B cell (primary cell): ENCODE data around the gene SOAT2. TPM values are rescaled to one million over a fixed set of nuclear protein-coding genes. Genes with fewer than 3 reads are reported as not detected.

Experiments
- ATAC-seq: fragments of 200-7000 bp; cut with Tn5 transposase; one replicate; pipeline ENCODE4 v1.10.0; 2021; ENCODE audit warnings: low read depth, mild to moderate bottlenecking, moderate number of reproducible peaks, moderate library complexity
- CTCF ChIA-PET: fragments of 350-600 bp; sonication (Branson Sonifier 250); formaldehyde crosslinking; loops from one replicate; lab custom pipeline; 2021; ENCODE audit warnings: antibody characterized with exemption, inconsistent platforms; lab: Charles Lee
- POLR2A ChIA-PET: fragments of 350-600 bp; sonication (Branson Sonifier 250); formaldehyde crosslinking; loops from one replicate; lab custom pipeline; 2021; ENCODE audit warnings: antibody characterized with exemption; lab: Charles Lee
- DNase-seq: peaks from one replicate; pipeline ENCODE4 v3.0.0; 2013
- H2AFZ ChIP-seq: 2 replicates; pipeline ENCODE4 v1.6.1; 2012; ENCODE audit warnings: mild to moderate bottlenecking, low read depth, low read length; ENCODE audit not compliant: insufficient read depth, poor library complexity, severe bottlenecking
- H3K27ac ChIP-seq, 2 donors: 1 replicate in 1 of 2; 2 replicates in 1 of 2; pipeline ENCODE4 v1.5.1; 2012 to 2013; ENCODE audit warnings: low read length in 2 of 2, mild to moderate bottlenecking in 2 of 2, moderate library complexity in 1 of 2
- H3K27me3 ChIP-seq, 4 experiments: fragments of 200-600 bp in 1 of 4; sonication (generic) in 1 of 4; replicated peaks in 1 of 4; 1 replicate in 2 of 4; 2 replicates in 2 of 4; pipeline versions ENCODE4 v1.6.1 to v1.7.0; 2013 to 2016; ENCODE audit warnings: low read length in 3 of 4, mild to moderate bottlenecking in 2 of 4, mixed read lengths in 1 of 4, moderate library complexity in 1 of 4; ENCODE audit not compliant: insufficient read depth in 4 of 4, control insufficient read depth in 3 of 4; ENCODE audit errors: control extremely low read depth in 1 of 4
- H3K36me3 ChIP-seq, 2 experiments: replicated peaks in 1 of 2; 1 replicate in 1 of 2; 2 replicates in 1 of 2; pipeline versions ENCODE4 v1.6.1 to v1.7.1; 2013; ENCODE audit warnings: low read length in 1 of 2; ENCODE audit not compliant: insufficient read depth in 2 of 2, control insufficient read depth in 1 of 2; ENCODE audit errors: control extremely low read depth in 1 of 2, extremely low read depth in 1 of 2
- H3K4me1 ChIP-seq, 2 donors: fragments of 200-600 bp in 1 of 2; sonication (generic) in 1 of 2; 1 replicate in 1 of 2; 2 replicates in 1 of 2; pipeline versions ENCODE4 v1.5.1 to v1.6.1; 2013 to 2017; ENCODE audit warnings: low read length in 2 of 2; ENCODE audit not compliant: control insufficient read depth in 2 of 2, insufficient read depth in 2 of 2
- H3K4me2 ChIP-seq: replicated peaks from 2 replicates; pipeline ENCODE3; 2012; ENCODE audit warnings: mild to moderate bottlenecking, low read depth, low read length; ENCODE audit not compliant: poor library complexity, severe bottlenecking
- H3K4me3 ChIP-seq, 5 experiments: fragments of 200-600 bp in 1 of 5; sonication (generic) in 1 of 5; 1 replicate in 3 of 5; 2 replicates in 2 of 5; pipeline versions ENCODE4 v1.5.1 to v1.7.0; 2011 to 2016; ENCODE audit warnings: low read length in 4 of 5, mild to moderate bottlenecking in 4 of 5, low read depth in 2 of 5, control low read depth in 1 of 5, moderate library complexity in 1 of 5; ENCODE audit not compliant: insufficient read depth in 1 of 5; ENCODE audit errors: control extremely low read depth in 1 of 5, extremely low read depth in 1 of 5
- H3K79me2 ChIP-seq: fragments of 200-600 bp; sonication (generic); one replicate; pipeline ENCODE4 v1.6.0; 2016; ENCODE audit warnings: low read length; ENCODE audit not compliant: control insufficient read depth, insufficient read depth
- H3K9ac ChIP-seq: fragments of 200-600 bp; sonication (generic); 2 replicates; pipeline ENCODE4 v1.6.1; 2017; ENCODE audit warnings: mild to moderate bottlenecking, low read length, moderate library complexity
- H3K9me3 ChIP-seq, 3 donors: one replicate each; pipeline versions ENCODE4 v1.6.1 to v1.7.1; 2013; ENCODE audit warnings: low read length in 2 of 3; ENCODE audit not compliant: control insufficient read depth in 2 of 3, insufficient read depth in 1 of 3; ENCODE audit errors: control extremely low read depth in 1 of 3
- H4K20me1 ChIP-seq: 2 replicates; pipeline ENCODE4 v1.6.0; 2012; ENCODE audit warnings: mild to moderate bottlenecking, low read length; ENCODE audit not compliant: insufficient read depth, control insufficient read depth, poor library complexity, severe bottlenecking
- H3K27ac Mint-ChIP-seq: one replicate; pipeline ENCODE4 v1.8.0; 2021; ENCODE audit warnings: mixed read lengths
- H3K27me3 Mint-ChIP-seq: one replicate; pipeline ENCODE4 v1.8.0; 2021; ENCODE audit warnings: mixed read lengths
- H3K4me1 Mint-ChIP-seq: one replicate; pipeline ENCODE4 v1.8.0; 2021; ENCODE audit warnings: mixed read lengths
- H3K4me3 Mint-ChIP-seq: one replicate; pipeline ENCODE4 v1.8.0; 2021; ENCODE audit warnings: mixed read lengths
- H3K9me3 Mint-ChIP-seq: one replicate; pipeline ENCODE4 v1.8.0; 2022; ENCODE audit warnings: mixed read lengths; ENCODE audit not compliant: insufficient read depth
- CTCF ChIP-seq: fragments of 200-600 bp; IDR thresholded peaks from one replicate; pipeline ENCODE4 v1.8.0; 2022; ENCODE audit warnings: antibody characterized with exemption, mild to moderate bottlenecking
- EZH2 ChIP-seq: IDR thresholded peaks from 2 replicates; pipeline ENCODE4 v1.6.1; 2012; ENCODE audit warnings: borderline replicate concordance, low read depth, mild to moderate bottlenecking, moderate library complexity, low read length; ENCODE audit not compliant: insufficient read depth, poor library complexity, severe bottlenecking
- WGBS: methylation state at CpG from one replicate; pipeline ENCODE4 v1.1.5; 2013; ENCODE audit warnings: missing lambda C conversion rate; ENCODE audit not compliant: insufficient coverage; 5-methylcytosine and 5-hydroxymethylcytosine counted together
- intact Hi-C: fragments of 100-400 bp; cut with micrococcal nuclease; formaldehyde crosslinking; loops from one replicate; pipeline ENCODE4 v1.10.0; 2022
- polyA plus RNA-seq: library from polyadenylated mRNA; depleted of rRNA; stranded (reverse); fragments of >200 nt; gene quantifications from 2 replicates; pipeline ENCODE4 v1.2.3, GENCODE V29; 2012
- total RNA-seq, 2 donors: library from RNA; stranded (reverse); fragments of 120-200 nt in 1 of 2; gene quantifications; 1 replicate in 1 of 2; 2 replicates in 1 of 2; pipeline versions ENCODE4 v1.2.3 to v1.2.4, GENCODE V29; 2013 to 2022

The SOAT2 gene
- total and polyA plus RNA-seq, 2 donors (not counting 1 experiment from before 2014, with no cell fraction given): 0.31 TPM; not detected in 1

- CTCF ChIA-PET: interaction anchor here (0.6 to 6.0 kb wide), 5 partner anchors 11 to 144 kb away, joined by 3 to 59 read pairs (median 6); partner anchors contain the start of gene SPRYD3
- 1% methylated on average over 36 of the region's 48 CpGs for WGBS
- H3K4me3 ChIP-seq: peak overlapping the region; percentile 36 to 87 (median 75)
- H3K27me3 ChIP-seq: peaks cover 0 to 7% (median 0%) of the 10 kb centered on the region in 4 experiments
- H3K4me2 ChIP-seq: peak overlapping the region; percentile 85
- peak overlapping the region; percentile 91 for H3K27ac Mint-ChIP-seq
- H3K9ac ChIP-seq: peak overlapping the region; percentile 80
- no peaks in the 10 kb centered on the region for H4K20me1 ChIP-seq
- DNase-seq (peak; percentile 97), ATAC-seq (peak; percentile 97)
- no peaks in the 10 kb centered on the region for H3K9me3 ChIP-seq
- TF ChIP-seq EZH2 (no peak), CTCF (no peak)
- peaks cover 14% of the 10 kb centered on the region for H3K4me1 Mint-ChIP-seq
- H3K36me3 ChIP-seq: no peaks in the 10 kb centered on the region
- peak overlapping the region; percentile 91 for H2AFZ ChIP-seq
- intact Hi-C loops: loop anchor here (1.0 to 5.0 kb wide), 5 partner anchors 25 to 446 kb away; partner anchors contain the start of genes EIF4B, IGFBP6, PRR13 and SPRYD3
- POLR2A ChIA-PET: interaction anchor here (0.9 to 1.1 kb wide), 3 partner anchors 19 to 44 kb away, joined by 3 to 11 read pairs (median 4); partner anchors contain the start of gene SPRYD3
- H3K4me1 ChIP-seq: peaks cover 6 to 15% of the 10 kb centered on the region in 2 donors
- H3K9me3 Mint-ChIP-seq: no peaks in the 10 kb centered on the region
- H3K79me2 ChIP-seq: no peaks in the 10 kb centered on the region
- H3K4me3 Mint-ChIP-seq: peak overlapping the region; percentile 98
- no peaks in the 10 kb centered on the region for H3K27me3 Mint-ChIP-seq
- peak overlapping the region; percentile 52 to 65 for H3K27ac ChIP-seq
Measured at GRCh38 chr12:53054112-53054878, 49.0 kb upstream of the SOAT2 start.
